H1 (cell line): ENCODE results near the gene SBF2. TPM values are rescaled to one million over a fixed set of nuclear protein-coding genes. Genes with fewer than 3 reads are reported as not detected.

Experiments used
- CTBP2 ChIP-seq: IDR thresholded peaks from 2 replicates; pipeline ENCODE4 v1.7.0; 2011; ENCODE audit warnings: borderline replicate concordance, mild to moderate bottlenecking, moderate library complexity, mixed read lengths, low read length; ENCODE audit not compliant: insufficient read depth, insufficient read length
- KDM4A ChIP-seq: IDR thresholded peaks from one replicate; pipeline ENCODE4 v1.7.1; 2012; ENCODE audit warnings: low read depth, mild to moderate bottlenecking, moderate library complexity, low read length, inconsistent platforms; ENCODE audit not compliant: severe bottlenecking
- KDM5A ChIP-seq: fragments of 200-600 bp; IDR thresholded peaks from 2 replicates; pipeline ENCODE4 v1.7.1; 2012; ENCODE audit warnings: mild to moderate bottlenecking, low read length, inconsistent platforms, mixed read lengths
- TAF7 ChIP-seq: optimal IDR thresholded peaks from 2 replicates; pipeline ENCODE3; 2011; ENCODE audit warnings: low read depth, mild to moderate bottlenecking, inconsistent platforms, low read length, moderate library complexity, borderline replicate concordance
- TCF12 ChIP-seq: IDR thresholded peaks from 2 replicates; pipeline ENCODE4 v1.6.1; 2011; ENCODE audit warnings: low read depth, mild to moderate bottlenecking, low read length
- polyA plus RNA-seq, 7 experiments: library from polyadenylated mRNA; depleted of rRNA in 3 of 7; stranded (reverse) in 5 of 7; unstranded in 2 of 7; fragments of >200 nt in 5 of 7; fragments of 200-250 nt in 2 of 7; gene quantifications; 1 replicate in 5 of 7; 2 replicates in 1 of 7; 4 replicates in 1 of 7; pipeline versions ENCODE4 v1.2.1 to v1.2.3, GENCODE V29; 2011 to 2013; ENCODE audit warnings: missing spikeins in 2 of 7, mixed read lengths in 2 of 7
- total RNA-seq: library from RNA; stranded (reverse); fragmentation: NEBNext Ultra II Directional; extraction: Animal tissue kit (Norgen Biotek cat#: 25700); gene quantifications from 2 replicates; pipeline ENCODE4 v1.2.1, GENCODE V29; 2021
- TF ChIP-seq, protein P1 (sequence below): IDR thresholded peaks from 2 replicates; pipeline ENCODE4 v1.6.1; 2012; ENCODE audit warnings: inconsistent platforms

Gene SBF2
- total and polyA plus RNA-seq, 2 of the 8 experiments (the other 6 are each of a cell fraction or from before 2014, with no cell fraction given): 36.7 to 50.5 TPM

- TF ChIP-seq KDM4A (no peak), KDM5A (no peak), CTBP2 (no peak), TCF12 (no peak), TAF7 (no peak)
- TF ChIP-seq, protein P1, sequence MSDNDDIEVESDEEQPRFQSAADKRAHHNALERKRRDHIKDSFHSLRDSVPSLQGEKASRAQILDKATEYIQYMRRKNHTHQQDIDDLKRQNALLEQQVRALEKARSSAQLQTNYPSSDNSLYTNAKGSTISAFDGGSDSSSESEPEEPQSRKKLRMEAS: no peak
Observed at GRCh38 chr11:9787981-9788521, 506.0 kb downstream of the SBF2 start (continued).
